Neural cell (in vitro differentiated cells): ENCODE results near the gene MCIDAS. TPM values are rescaled to one million over a fixed set of nuclear protein-coding genes. Genes with fewer than 3 reads are reported as not detected.

Source experiments
- H2AFZ ChIP-seq: fragments of 200-600, 300-800 bp; sonication (generic), shearing (Covaris generic); 2 replicates; pipeline ENCODE4 v1.6.0; 2014; ENCODE audit warnings: low read depth, mild to moderate bottlenecking, antibody characterized with exemption, low read length, moderate library complexity
- H3F3A ChIP-seq: fragments of 200-600 bp; shearing (Covaris generic); 2 replicates; pipeline ENCODE4 v1.6.1; 2016; ENCODE audit warnings: mild to moderate bottlenecking, moderate library complexity, mixed read lengths, antibody characterized with exemption, low read length; ENCODE audit not compliant: insufficient read depth, poor library complexity, severe bottlenecking
- H3K27ac ChIP-seq: fragments of 200-600, 300-800 bp; sonication (generic), shearing (Covaris generic); 2 replicates; pipeline ENCODE4 v1.5.1; 2014; ENCODE audit warnings: mild to moderate bottlenecking, low read length, moderate library complexity
- H3K27me3 ChIP-seq: fragments of 300-800, 200-600 bp; sonication (generic), shearing (Covaris generic); 2 replicates; pipeline ENCODE4 v1.6.0; 2014; ENCODE audit warnings: mild to moderate bottlenecking, low read depth, low read length, moderate library complexity; ENCODE audit not compliant: insufficient read depth
- H3K36me3 ChIP-seq: fragments of 300-800, 200-600 bp; sonication (generic), shearing (Covaris generic); 2 replicates; pipeline ENCODE4 v1.5.1; 2014; ENCODE audit warnings: mild to moderate bottlenecking, antibody characterized with exemption, low read length, moderate library complexity; ENCODE audit not compliant: insufficient read depth
- H3K4me2 ChIP-seq: fragments of 300-800, 200-600 bp; sonication (generic), shearing (Covaris generic); 2 replicates; pipeline ENCODE4 v1.6.0; 2014; ENCODE audit warnings: mild to moderate bottlenecking, low read length
- H3K4me3 ChIP-seq: fragments of 300-800, 200-600 bp; sonication (generic), shearing (Covaris generic); 2 replicates; pipeline ENCODE4 v1.5.1; 2014; ENCODE audit warnings: mild to moderate bottlenecking, low read length, moderate library complexity
- H3K79me2 ChIP-seq: fragments of 200-600 bp; shearing (Covaris generic); replicated peaks from 2 replicates; pipeline ENCODE4 v1.6.0; 2014; ENCODE audit warnings: mild to moderate bottlenecking, low read length, moderate library complexity; ENCODE audit not compliant: insufficient read depth
- H3K9ac ChIP-seq: fragments of 300-800, 200-600 bp; sonication (generic), shearing (Covaris generic); 2 replicates; pipeline ENCODE4 v1.6.1; 2016; ENCODE audit warnings: mild to moderate bottlenecking, low read length, mixed read lengths
- H3K9me2 ChIP-seq: fragments of 200-600 bp; shearing (Covaris generic); 2 replicates; pipeline ENCODE4 v1.6.1; 2016; ENCODE audit warnings: mild to moderate bottlenecking, low read length, mixed read lengths; ENCODE audit not compliant: insufficient read depth
- H3K9me3 ChIP-seq: fragments of 200-600, 300-800 bp; sonication (generic), shearing (Covaris generic); 2 replicates; pipeline ENCODE4 v1.6.1; 2016; ENCODE audit warnings: mild to moderate bottlenecking, mixed run types, low read length, moderate library complexity, mixed read lengths
- H4K20me1 ChIP-seq: fragments of 200-600 bp; shearing (Covaris generic); 2 replicates; pipeline ENCODE4 v1.6.1; 2016; ENCODE audit warnings: mild to moderate bottlenecking, mixed run types; ENCODE audit not compliant: insufficient read depth
- CTCF ChIP-seq: fragments of 450-650 bp; IDR thresholded peaks from 2 replicates; pipeline ENCODE4 v1.5.1; 2014; ENCODE audit warnings: antibody characterized with exemption, mild to moderate bottlenecking, moderate library complexity; ENCODE audit not compliant: poor library complexity, severe bottlenecking
- EP300 ChIP-seq: fragments of 450-650 bp; conservative IDR thresholded peaks from 2 replicates; pipeline ENCODE4 v1.6.1; 2014; ENCODE audit warnings: antibody characterized with exemption, mild to moderate bottlenecking, moderate library complexity; ENCODE audit not compliant: poor library complexity, severe bottlenecking
- EZH2 ChIP-seq: fragments of 200-600, 300-800 bp; shearing (Covaris generic), sonication (generic); IDR thresholded peaks from 2 replicates; pipeline ENCODE4 v1.6.1; 2014; ENCODE audit warnings: antibody characterized with exemption, low read length, borderline replicate concordance, mild to moderate bottlenecking; ENCODE audit not compliant: insufficient read depth, poor library complexity, severe bottlenecking
- MXI1 ChIP-seq: fragments of 450-650 bp; conservative IDR thresholded peaks from 2 replicates; pipeline ENCODE4 v1.6.1; 2014; ENCODE audit warnings: antibody characterized with exemption, mild to moderate bottlenecking; ENCODE audit not compliant: poor library complexity, severe bottlenecking
- POLR2AphosphoS5 ChIP-seq: IDR thresholded peaks from 2 replicates; pipeline ENCODE4 v1.6.1; 2012
- RAD21 ChIP-seq: fragments of 450-650 bp; conservative IDR thresholded peaks from 2 replicates; pipeline ENCODE4 v1.6.1; 2014; ENCODE audit warnings: antibody characterized with exemption, mild to moderate bottlenecking, moderate library complexity
- REST ChIP-seq: IDR thresholded peaks from 2 replicates; pipeline ENCODE4 v1.6.1; 2012; ENCODE audit warnings: borderline replicate concordance
- SMC3 ChIP-seq: fragments of 450-650 bp; conservative IDR thresholded peaks from 2 replicates; pipeline ENCODE4 v1.6.1; 2014; ENCODE audit warnings: antibody characterized with exemption, mild to moderate bottlenecking, moderate library complexity; ENCODE audit not compliant: poor library complexity
- TAF1 ChIP-seq: IDR thresholded peaks from 2 replicates; pipeline ENCODE4 v1.6.1; 2012; ENCODE audit warnings: low read depth
- polyA plus RNA-seq: library from polyadenylated mRNA; depleted of rRNA; stranded (reverse); fragments of >200 nt; gene quantifications from 2 replicates; pipeline ENCODE4 v1.2.3, GENCODE V29; 2014

Gene MCIDAS
- polyA plus RNA-seq, 1 donor from 2014 or later = not detected

- Histone ChIP-seq H3K9ac (no peak overlapping the region), H3K27me3 (peaks cover 82% of the 10 kb centered on the region), H4K20me1 (no peaks in the 10 kb centered on the region), H3K9me2 (no peaks in the 10 kb centered on the region), H3F3A (peaks cover 9% of the 10 kb centered on the region), H3K4me3 (peak overlapping the region; percentile 91), H3K36me3 (no peaks in the 10 kb centered on the region), H3K27ac (no peak overlapping the region), H3K4me2 (no peak overlapping the region), H3K9me3 (no peaks in the 10 kb centered on the region), H2AFZ (no peak overlapping the region), H3K79me2 (no peaks in the 10 kb centered on the region)
- TF ChIP-seq RAD21 = no peak
- TF ChIP-seq POLR2AphosphoS5 = no peak
- no peak for TF ChIP-seq CTCF
- TF ChIP-seq MXI1 = no peak
- TF ChIP-seq REST = no peak
- TF ChIP-seq TAF1 = no peak
- no peak for TF ChIP-seq EP300
- no peak for TF ChIP-seq EZH2
- no peak for TF ChIP-seq SMC3
Observed at GRCh38 chr5:55231919-55232270, 4.8 kb upstream of the MCIDAS start.

GRCh38 chr5:55231029-55231918 is 4.2 kb upstream of the MCIDAS start:
- H3K36me3 ChIP-seq = no peaks in the 10 kb centered on the region
- peaks cover 86% of the 10 kb centered on the region for H3K27me3 ChIP-seq
- no peaks in the 10 kb centered on the region for H3K79me2 ChIP-seq
- no peak overlapping the region for H3K27ac ChIP-seq
- H2AFZ ChIP-seq = no peak overlapping the region
- H3K9me3 ChIP-seq = no peaks in the 10 kb centered on the region
- TF ChIP-seq EZH2 (no peak), CTCF (peak; percentile 38)
- H3K4me2 ChIP-seq = no peak overlapping the region
- peaks cover 9% of the 10 kb centered on the region for H3F3A ChIP-seq
- no peak overlapping the region for H3K9ac ChIP-seq
- no peaks in the 10 kb centered on the region for H3K9me2 ChIP-seq
- H4K20me1 ChIP-seq = no peaks in the 10 kb centered on the region
- peak overlapping the region; percentile 91 for H3K4me3 ChIP-seq
